Colon (tissue), 2 donors: ENCODE results near the gene CHN1.
A peak's percentile ranks its signal among the peaks of the same experiment; 100 is the strongest.

Experiments
- FAIRE-seq: peaks from 2 replicates; lab custom pipeline; 2012; peaks lifted over from hg19 to GRCh38; lab: Jason Lieb, UNC
- donor health status: control.
- donor health status: control.

CHN1 gene

GRCh38 chr2:174924061-174924693 is 81.0 kb downstream of the CHN1 start:
- FAIRE-seq, result no peak

GRCh38 chr2:174919947-174920595 is 85.1 kb downstream of the CHN1 start:
- no peak for FAIRE-seq

DNA sequence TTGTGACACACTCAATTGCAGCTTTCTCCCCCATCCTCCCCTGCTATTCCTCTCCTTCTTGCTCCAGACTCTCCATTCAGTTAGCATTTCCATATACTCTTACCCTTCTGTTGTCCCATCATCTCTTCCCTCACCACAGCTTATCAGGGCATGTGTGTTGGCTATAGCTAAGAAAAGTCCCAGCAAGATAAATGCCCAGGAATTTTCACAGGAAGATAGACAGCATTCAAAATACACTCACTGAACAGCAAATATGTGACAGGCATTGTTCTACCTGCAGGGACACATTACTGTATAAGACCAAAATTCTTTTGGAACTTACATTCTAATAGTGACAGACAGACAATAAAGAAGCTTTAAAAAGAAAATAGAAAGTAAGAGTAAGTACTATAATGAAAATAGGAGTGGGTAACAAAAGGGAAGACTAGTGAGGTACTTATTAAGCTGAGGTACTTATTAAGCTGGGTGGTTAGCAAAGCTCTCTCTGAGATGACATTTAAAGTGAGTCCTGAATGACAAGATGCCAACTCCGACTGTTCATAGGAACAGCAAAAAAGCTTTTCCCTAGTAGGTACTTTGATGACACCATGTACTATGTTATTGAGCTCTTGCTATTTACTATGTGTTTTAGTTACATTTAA is 86.2 kb downstream of the CHN1 start:
- no peak for FAIRE-seq

GRCh38 chr2:174916270-174916930 is 88.8 kb downstream of the CHN1 start:
- FAIRE-seq, result no peak

DNA sequence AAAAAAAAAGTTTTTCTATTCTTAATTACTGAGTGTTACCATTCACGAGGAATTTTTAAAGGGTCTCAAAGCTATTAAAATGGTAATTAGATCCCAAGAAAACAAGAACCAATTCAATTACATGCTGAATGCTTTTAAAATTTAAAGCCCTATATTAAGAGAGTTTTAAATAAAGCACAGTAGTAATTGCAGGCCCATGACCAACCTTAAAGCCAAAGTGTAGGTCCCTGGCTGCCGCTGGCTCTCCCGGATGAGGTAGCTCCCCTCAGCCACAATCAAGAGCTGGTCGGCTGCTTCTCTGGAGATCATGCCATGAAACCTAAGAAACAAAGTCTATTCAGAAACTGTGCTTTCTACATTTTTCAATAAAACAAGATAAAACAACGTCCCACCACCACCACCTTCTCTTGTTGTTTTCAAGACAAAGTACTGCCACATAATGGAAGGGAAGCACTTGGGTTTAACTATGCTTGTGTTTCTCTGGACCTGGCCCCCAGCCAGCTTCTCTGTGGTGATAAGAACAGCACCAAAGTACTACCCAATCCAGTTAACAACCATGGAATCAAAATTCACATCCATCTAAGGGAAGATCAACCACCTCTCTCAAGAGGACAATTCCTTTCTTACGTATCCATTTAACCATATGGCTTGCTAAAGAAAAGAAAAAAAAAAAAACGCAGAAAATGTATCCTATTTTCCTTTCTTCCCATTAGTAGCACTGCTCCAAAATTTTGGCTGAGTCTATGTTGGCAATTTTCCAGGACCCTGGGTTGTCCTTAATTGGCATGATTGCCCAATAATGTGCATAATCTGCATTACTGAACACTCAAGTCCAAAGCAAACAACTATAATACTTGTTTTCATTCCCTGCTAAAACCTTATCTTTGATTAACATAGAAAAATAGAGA is 90.1 kb downstream of the CHN1 start:
- FAIRE-seq, result no peak

GRCh38 chr2:174908284-174908683 is 96.9 kb downstream of the CHN1 start:
- no peak for FAIRE-seq

GRCh38 chr2:174903264-174903556 is 102.0 kb downstream of the CHN1 start:
- FAIRE-seq, result no peak

DNA sequence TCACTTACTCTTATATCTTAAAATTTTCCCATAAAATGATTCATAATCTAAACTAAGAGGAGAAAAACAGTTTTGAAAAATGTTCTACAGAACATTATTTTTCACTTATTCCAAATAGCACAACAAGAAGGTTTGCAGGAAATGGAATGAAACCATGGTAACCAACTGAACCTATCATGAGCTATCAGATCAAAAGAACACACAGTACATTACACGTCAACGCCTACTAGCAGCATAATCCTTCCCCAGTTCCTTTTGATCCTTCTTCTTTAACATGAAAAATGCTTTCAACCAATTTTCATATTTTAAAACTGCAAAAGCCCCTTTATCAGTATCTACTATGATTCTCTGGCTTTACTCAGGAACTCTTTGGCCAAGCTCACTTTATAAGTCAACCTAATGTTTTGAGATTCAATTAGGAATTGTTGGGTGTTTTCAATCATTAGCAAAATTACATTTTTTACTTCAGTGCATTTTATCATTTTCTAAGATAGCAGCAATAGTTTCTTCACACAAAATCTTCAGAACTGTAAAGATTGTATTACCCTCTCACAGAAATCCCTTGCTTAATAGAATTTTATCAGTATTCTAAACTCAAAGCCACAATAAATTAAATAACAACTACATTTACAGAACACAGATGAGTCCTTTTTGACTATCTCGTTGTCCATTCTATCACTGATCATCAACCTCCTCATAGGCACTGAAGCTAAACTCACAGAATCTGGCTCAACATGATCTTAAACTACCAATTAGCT is 102.5 kb downstream of the CHN1 start:
- no peak for FAIRE-seq

GRCh38 chr2:174901075-174901474 is 104.1 kb downstream of the CHN1 start:
- FAIRE-seq, result no peak

DNA sequence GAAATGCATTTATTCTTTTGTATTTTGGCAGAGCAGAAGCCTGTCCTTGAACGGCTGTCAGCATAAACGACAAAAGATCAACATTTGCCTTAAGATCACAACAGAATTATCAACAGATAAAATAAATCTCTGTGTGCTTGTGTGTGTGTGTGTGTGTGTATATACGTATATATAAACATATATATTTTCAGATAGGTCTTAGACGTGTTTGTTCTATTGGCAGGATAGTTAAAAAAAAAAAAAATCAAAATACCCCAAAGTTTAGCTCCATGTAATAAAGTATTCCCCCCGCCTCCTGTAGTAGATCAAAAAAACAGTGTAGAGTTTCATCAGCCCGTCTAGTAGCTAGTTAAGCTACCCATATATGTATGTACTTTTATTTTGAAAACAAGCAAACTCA is 107.9 kb downstream of the CHN1 start:
- FAIRE-seq, result no peak

GRCh38 chr2:174893018-174893417 is 112.2 kb downstream of the CHN1 start:
- FAIRE-seq, result peak; percentile 10

- no peak for FAIRE-seq
These were observed 112.6 kb downstream of the CHN1 start for GRCh38 chr2:174892546-174892945.

DNA sequence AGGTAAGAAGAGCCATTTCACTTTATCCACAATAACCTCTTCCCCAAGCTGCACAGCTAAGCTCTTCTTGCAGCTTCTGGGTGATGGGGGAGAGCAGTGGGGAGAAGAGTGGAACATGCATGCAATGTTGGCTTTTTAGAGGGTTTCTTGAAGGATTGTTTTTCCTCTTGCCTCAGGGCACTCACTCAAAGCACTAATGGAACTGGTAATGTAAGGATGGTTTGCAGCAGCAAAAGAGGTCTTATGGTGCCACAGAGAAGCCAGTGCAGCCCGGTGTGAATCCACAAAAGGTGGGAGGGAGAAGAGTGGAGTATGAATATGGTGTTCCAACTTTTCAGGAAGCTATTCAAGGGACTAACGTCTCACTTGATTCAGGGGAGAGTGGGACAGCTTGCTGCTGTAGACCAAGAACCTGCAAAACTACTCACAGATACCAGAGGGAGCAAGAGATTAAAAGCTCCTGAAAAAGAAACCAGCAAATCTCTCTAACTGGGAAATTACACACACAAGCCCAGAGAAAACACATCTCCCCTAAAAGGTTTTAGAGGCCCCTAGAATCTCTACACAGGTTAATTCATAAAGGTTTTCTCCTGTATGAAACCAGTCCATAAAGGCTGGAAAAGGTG is 116.4 kb downstream of the CHN1 start:
- FAIRE-seq, result no peak

DNA sequence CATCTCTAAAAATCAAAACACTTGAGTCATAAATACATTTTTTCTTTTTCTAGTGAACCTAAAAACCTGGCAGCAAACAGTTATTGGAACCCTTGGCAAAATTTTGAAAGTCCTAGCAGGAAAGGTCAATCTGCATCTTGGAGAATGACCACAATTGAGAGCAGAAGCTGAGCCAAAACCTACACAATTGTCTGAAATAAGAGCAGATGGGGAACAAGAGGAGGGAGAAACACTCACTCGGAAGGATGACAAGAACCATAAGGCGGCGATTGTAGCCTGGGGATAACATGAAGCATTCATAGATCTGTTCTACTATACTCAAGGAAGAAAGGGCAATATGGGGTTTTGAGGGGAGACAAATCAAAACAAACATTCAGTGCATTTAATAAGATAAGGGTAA is 117.0 kb downstream of the CHN1 start:
- no peak for FAIRE-seq

GRCh38 chr2:174882416-174882815 is 122.8 kb downstream of the CHN1 start:
- FAIRE-seq, result no peak

GRCh38 chr2:174881678-174882077 is 123.5 kb downstream of the CHN1 start:
- FAIRE-seq, result no peak

DNA sequence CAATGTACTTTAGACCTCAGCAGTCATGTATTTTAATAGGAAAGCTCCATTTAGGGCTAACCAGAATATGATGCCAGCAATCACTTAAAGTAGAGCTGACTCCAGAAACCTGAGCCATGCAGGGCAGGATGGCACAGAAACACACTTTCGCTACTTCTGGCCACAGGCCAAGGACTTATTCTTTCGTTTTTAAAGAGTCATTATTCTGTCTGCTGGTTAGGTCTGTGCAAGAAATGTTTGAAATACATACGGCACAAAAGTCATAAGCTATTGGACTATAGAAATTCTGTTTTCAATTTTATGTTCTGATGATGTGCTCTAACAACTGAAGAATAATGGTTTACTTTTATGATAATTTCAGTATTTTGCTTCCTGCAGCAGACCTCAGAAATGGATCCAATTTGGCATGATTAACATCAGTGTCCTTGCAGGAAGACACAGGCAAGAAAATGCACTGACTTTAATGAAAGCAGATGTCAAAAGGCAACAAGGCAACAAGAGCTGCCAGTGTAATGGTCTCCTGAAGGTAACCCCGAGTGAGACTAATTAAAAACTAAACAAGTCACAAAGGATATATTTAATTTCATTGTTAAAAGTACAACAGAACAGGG is 126.5 kb downstream of the CHN1 start:
- FAIRE-seq, result no peak

GRCh38 chr2:174877751-174878150 is 127.4 kb downstream of the CHN1 start:
- FAIRE-seq, result no peak

- no peak for FAIRE-seq
These were observed 127.9 kb downstream of the CHN1 start for GRCh38 chr2:174877301-174877700.

- FAIRE-seq, result no peak
These were observed 131.1 kb downstream of the CHN1 start for GRCh38 chr2:174874085-174874484.

GRCh38 chr2:174873471-174873870 is 131.7 kb downstream of the CHN1 start:
- FAIRE-seq, result no peak
